ENCODE data around the gene PPIP5K2.

GRCh38 chr5:103217101-103217500 is 97.0 kb downstream of the PPIP5K2 start:
- no peak for TF ChIP-seq CTCF (conservative IDR thresholded peaks at IDR 0.05; ENCODE audit: low read depth, low read length)
- TF ChIP-seq EZH2 (IDR thresholded peaks at IDR 0.05; ENCODE audit: borderline replicate concordance, low read depth, low read length, poor library complexity, severe bottlenecking): no peak

All from A673 (cell line).